Vagina (tissue), 2 donors: ENCODE measurements around the gene PSMB3. TPM values are rescaled to one million over a fixed set of nuclear protein-coding genes. Genes with fewer than 3 reads are reported as not detected.
A peak's percentile ranks its signal among the peaks of the same experiment; 100 is the strongest.

Experiments used
- DNase-seq, 2 donors: peaks; one replicate each; pipeline ENCODE4 v3.0.0-alpha.2; 2017; ENCODE audit errors: extremely low spot score in 2 of 2
- H3K27ac ChIP-seq: fragments of 200-600 bp; sonication (generic); one replicate; pipeline ENCODE4 v1.5.1; 2019
- H3K27me3 ChIP-seq: fragments of 200-600 bp; sonication (generic); one replicate; pipeline ENCODE4 v1.5.1; 2019
- H3K36me3 ChIP-seq, 2 donors: fragments of 200-600 bp; sonication (generic); one replicate each; pipeline ENCODE4 v1.5.1; 2017 to 2019
- H3K4me1 ChIP-seq: fragments of 200-600 bp; sonication (generic); one replicate; pipeline ENCODE4 v1.5.1; 2019
- H3K4me3 ChIP-seq, 2 donors: fragments of 200-600 bp; sonication (generic); 1 replicate in 1 of 2; 2 replicates in 1 of 2; pipeline ENCODE4 v1.5.1; 2016 to 2019
- H3K9me3 ChIP-seq: fragments of 200-600 bp; sonication (generic); one replicate; pipeline ENCODE4 v1.5.1; 2019
- CTCF ChIP-seq, 3 experiments: fragments of 450-650 bp in 2 of 3; fragments of 200-600 bp in 1 of 3; sonication (generic) in 1 of 3; IDR thresholded peaks; one replicate each; pipeline ENCODE4 v1.5.1; 2017 to 2019; ENCODE audit warnings: antibody characterized with exemption in 3 of 3, mild to moderate bottlenecking in 2 of 3, moderate library complexity in 2 of 3
- POLR2A ChIP-seq, 2 donors: fragments of 450-650 bp; IDR thresholded peaks; one replicate each; pipeline ENCODE4 v1.6.1; 2017; ENCODE audit warnings: antibody characterized with exemption in 2 of 2, mild to moderate bottlenecking in 2 of 2, moderate library complexity in 2 of 2
- POLR2AphosphoS5 ChIP-seq, 2 donors: sonication (generic); formaldehyde crosslinking; IDR thresholded peaks; one replicate each; pipeline ENCODE4 v1.9.0; 2017; ENCODE audit warnings: antibody characterized with exemption in 2 of 2, mild to moderate bottlenecking in 2 of 2, low read depth in 1 of 2; ENCODE audit not compliant: insufficient read depth in 1 of 2
- intact Hi-C: fragments of 100-400 bp; cut with DNase I; formaldehyde crosslinking; loops from one replicate; pipeline ENCODE4 v1.15.1; 2023
- total RNA-seq: library from RNA; depleted of rRNA; stranded (reverse); fragments of >200 nt; gene quantifications from one replicate; pipeline ENCODE4 v1.2.3, GENCODE V29; 2016

Gene PSMB3
- total RNA-seq, 1 donor from 2014 or later: 193 TPM

- Histone ChIP-seq H3K4me1 (peaks cover 48% of the 10 kb centered on the region), H3K4me3 (peak overlapping the region in 1 of 2 donors; percentile 28), H3K36me3 (peaks cover 0 to 14% of the 10 kb centered on the region in 2 donors), H3K27ac (peak overlapping the region; percentile 59), H3K27me3 (no peaks in the 10 kb centered on the region), H3K9me3 (no peaks in the 10 kb centered on the region)
- TF ChIP-seq POLR2A (IDR thresholded peaks at IDR 0.05) (no peak), POLR2AphosphoS5 (IDR thresholded peaks at IDR 0.05; ENCODE audit: insufficient read depth in 1 of 2, low read depth in 1 of 2) (no peak), CTCF (IDR thresholded peaks at IDR 0.05) (no peak)
- intact Hi-C loops: loop anchor here (5.0 kb wide), 1 partner anchor 40 kb away; no protein-coding TSS in a partner anchor
- DNase-seq: no peak
Observed at GRCh38 chr17:38742411-38743308, 9.9 kb upstream of the PSMB3 start.

GRCh38 chr17:38743556-38744171 lies 8.9 kb upstream of the PSMB3 start:
- no peaks in the 10 kb centered on the region for H3K27me3 ChIP-seq
- peaks cover 0 to 5% of the 10 kb centered on the region in 2 donors for H3K36me3 ChIP-seq
- TF ChIP-seq POLR2A (IDR thresholded peaks at IDR 0.05): no peak
- no peak overlapping the region for H3K27ac ChIP-seq
- no peak for DNase-seq
- H3K4me1 ChIP-seq: peaks cover 54% of the 10 kb centered on the region
- intact Hi-C loops: loop anchor here (5.0 kb wide), 1 partner anchor 41 kb away; no protein-coding TSS in a partner anchor
- no peaks in the 10 kb centered on the region for H3K9me3 ChIP-seq
- no peak overlapping the region for H3K4me3 ChIP-seq

- H3K4me3 ChIP-seq: no peak overlapping the region
- intact Hi-C loops: no loop called here
- H3K4me1 ChIP-seq: peaks cover 68% of the 10 kb centered on the region
- H3K36me3 ChIP-seq: no peaks in the 10 kb centered on the region
- H3K9me3 ChIP-seq: no peaks in the 10 kb centered on the region
- DNase-seq: no peak
- no peak overlapping the region for H3K27ac ChIP-seq
- no peaks in the 10 kb centered on the region for H3K27me3 ChIP-seq
- TF ChIP-seq CTCF (IDR thresholded peaks at IDR 0.05) (no peak), POLR2A (IDR thresholded peaks at IDR 0.05) (no peak), POLR2AphosphoS5 (IDR thresholded peaks at IDR 0.05; ENCODE audit: insufficient read depth in 1 of 2, low read depth in 1 of 2) (no peak)
Observed at GRCh38 chr17:38745545-38745944, 7.0 kb upstream of the PSMB3 start.

GRCh38 chr17:38746004-38746848 lies 6.3 kb upstream of the PSMB3 start:
- H3K27ac ChIP-seq: peak overlapping the region; percentile 83

More at GRCh38 chr17:38746004-38746848, 6.3 kb upstream of the PSMB3 start:
- Histone ChIP-seq H3K4me3 (peak overlapping the region; percentile 65 to 98), H3K9me3 (no peaks in the 10 kb centered on the region), H3K4me1 (peaks cover 69% of the 10 kb centered on the region), H3K27me3 (no peaks in the 10 kb centered on the region), H3K36me3 (no peaks in the 10 kb centered on the region)
- intact Hi-C loops: no loop called here
- TF ChIP-seq CTCF (IDR thresholded peaks at IDR 0.05): no peak
- no peak for TF ChIP-seq POLR2A (IDR thresholded peaks at IDR 0.05)
- no peak for TF ChIP-seq POLR2AphosphoS5 (IDR thresholded peaks at IDR 0.05; ENCODE audit: insufficient read depth in 1 of 2, low read depth in 1 of 2)
- no peak for DNase-seq
